GM12878 (cell line): ENCODE data around the gene LGMN. TPM values are rescaled to one million over a fixed set of nuclear protein-coding genes. Genes with fewer than 3 reads are reported as not detected.
A peak's percentile ranks its signal among the peaks of the same experiment; 100 is the strongest.

Experiments
- ATAC-seq: fragments of 200-7000 bp; cut with Tn5 transposase; 3 replicates; pipeline ENCODE4 v1.9.1; 2020; ENCODE audit warnings: mild to moderate bottlenecking, moderate library complexity
- BruUV-seq: library from RNA; stranded (reverse); fragments of 400-500 nt; replicated peaks from 2 replicates; lab custom pipeline; 2021; lab: Mats Ljungman, UMichigan
- CTCF ChIA-PET: fragments of 300-600 bp; sonication (Branson Sonifier 250); formaldehyde crosslinking; extraction: SDS; loops from one replicate; lab custom pipeline; 2021; ENCODE audit warnings: inconsistent platforms; lab: Yijun Ruan, JAX
- POLR2A ChIA-PET: fragments of 350-600 bp; formaldehyde crosslinking; extraction: SDS; loops from one replicate; lab custom pipeline; 2021; ENCODE audit warnings: inconsistent platforms; lab: Charles Lee
- RAD21 ChIA-PET: fragments of 300-600 bp; sonication (Branson Sonifier 250); formaldehyde crosslinking; loops from one replicate; lab custom pipeline; 2023; ENCODE audit warnings: antibody characterized with exemption; ENCODE audit not compliant: unreplicated experiment; lab: Charles Lee
- SMC1A ChIA-PET: fragments of 300-600 bp; sonication (Branson Sonifier 250); formaldehyde crosslinking; loops from one replicate; lab custom pipeline; 2023; ENCODE audit not compliant: unreplicated experiment, uncharacterized antibody; lab: Charles Lee
- DNase-seq: peaks from one replicate; pipeline ENCODE4 v3.0.0-alpha.2; 2011; ENCODE audit warnings: low read depth, low spot score
- FAIRE-seq: peaks from 3 replicates; lab custom pipeline; 2011; peaks lifted over from hg19 to GRCh38; lab: Jason Lieb, UNC
- H2AFZ ChIP-seq: 2 replicates; pipeline ENCODE4 v1.6.0; 2011; ENCODE audit warnings: low read depth, low read length, control low read depth; ENCODE audit not compliant: control insufficient read depth
- H3K27ac ChIP-seq: 2 replicates; pipeline ENCODE4 v1.5.1; 2011; ENCODE audit warnings: control low read depth; ENCODE audit not compliant: control insufficient read depth, insufficient read depth
- H3K27me3 ChIP-seq, 2 experiments: replicated peaks in 1 of 2; 2 replicates each; pipeline versions ENCODE4 v1.6.0 to v1.6.1; 2011; ENCODE audit warnings: low read length in 1 of 2; ENCODE audit not compliant: control insufficient read depth in 2 of 2, insufficient read depth in 2 of 2
- H3K36me3 ChIP-seq, 2 experiments: 2 replicates each; pipeline ENCODE4 v1.5.1; 2011; ENCODE audit warnings: low read length in 1 of 2; ENCODE audit not compliant: control insufficient read depth in 2 of 2, insufficient read depth in 2 of 2
- H3K4me1 ChIP-seq: 2 replicates; pipeline ENCODE4 v1.6.1; 2011; ENCODE audit warnings: mild to moderate bottlenecking, low read length, moderate library complexity, mixed read lengths; ENCODE audit not compliant: control insufficient read depth, insufficient read depth
- H3K4me2 ChIP-seq: 2 replicates; pipeline ENCODE4 v1.6.0; 2011; ENCODE audit warnings: control low read depth; ENCODE audit not compliant: control insufficient read depth, insufficient read depth
- H3K4me3 ChIP-seq: fragments of 200-600 bp; sonication (generic); 2 replicates; pipeline ENCODE4 v1.5.1; 2016
- H3K79me2 ChIP-seq: 2 replicates; pipeline ENCODE4 v1.6.0; 2011; ENCODE audit warnings: low read length; ENCODE audit not compliant: control insufficient read depth, insufficient read depth
- H3K9ac ChIP-seq: 2 replicates; pipeline ENCODE4 v1.8.0; 2011; ENCODE audit warnings: low read length, control low read depth, mixed read lengths; ENCODE audit not compliant: control insufficient read depth, insufficient read depth
- H3K9me3 ChIP-seq: replicated peaks from 3 replicates; pipeline ENCODE4 v1.5.1; 2011; ENCODE audit warnings: mild to moderate bottlenecking, low read length; ENCODE audit not compliant: control insufficient read depth, insufficient read depth
- H4K20me1 ChIP-seq: 2 replicates; pipeline ENCODE4 v1.6.0; 2011; ENCODE audit not compliant: control insufficient read depth, insufficient read depth
- BACH1 ChIP-seq: fragments of 450-650 bp; IDR thresholded peaks from 2 replicates; pipeline ENCODE4 v1.6.1; 2017; ENCODE audit warnings: mild to moderate bottlenecking, borderline replicate concordance
- FOXM1 ChIP-seq: IDR thresholded peaks from 2 replicates; pipeline ENCODE4 v1.6.1; 2012; ENCODE audit warnings: low read depth, mild to moderate bottlenecking, inconsistent platforms, low read length, moderate library complexity
- GATAD2B ChIP-seq: fragments of 450-650 bp; conservative IDR thresholded peaks from 2 replicates; pipeline ENCODE4 v1.6.1; 2017; ENCODE audit warnings: low read depth, mild to moderate bottlenecking, moderate library complexity
- NFXL1 ChIP-seq: fragments of 450-650 bp; IDR thresholded peaks from 2 replicates; pipeline ENCODE4 v1.6.1; 2017; ENCODE audit warnings: antibody characterized with exemption, mild to moderate bottlenecking, borderline replicate concordance
- NFYB ChIP-seq: IDR thresholded peaks from 2 replicates; pipeline ENCODE4 v1.6.1; 2011; ENCODE audit warnings: low read depth, mild to moderate bottlenecking, low read length, improper control_type of control experiment, moderate library complexity; ENCODE audit not compliant: insufficient read depth
- NR2C1 ChIP-seq: fragments of 450-650 bp; IDR thresholded peaks from 2 replicates; pipeline ENCODE4 v1.6.1; 2017; ENCODE audit warnings: antibody characterized with exemption, mild to moderate bottlenecking, moderate library complexity
- NR2F1 ChIP-seq: fragments of 450-650 bp; conservative IDR thresholded peaks from 2 replicates; pipeline ENCODE4 v1.6.1; 2017; ENCODE audit warnings: mild to moderate bottlenecking
- PAX8 ChIP-seq: fragments of 450-650 bp; IDR thresholded peaks from 2 replicates; pipeline ENCODE4 v1.6.1; 2017; ENCODE audit warnings: mild to moderate bottlenecking, moderate library complexity
- RFX5 ChIP-seq: IDR thresholded peaks from 2 replicates; pipeline ENCODE4 v1.6.1; 2011; ENCODE audit warnings: low read depth, low read length, improper control_type of control experiment
- RUNX3 ChIP-seq: IDR thresholded peaks from 2 replicates; pipeline ENCODE4 v1.6.1; 2012; ENCODE audit warnings: low read length, inconsistent platforms
- STAT3 ChIP-seq: IDR thresholded peaks from 2 replicates; pipeline ENCODE4 v1.6.1; 2011; ENCODE audit warnings: low read depth, low read length, improper control_type of control experiment
- USF1 ChIP-seq: IDR thresholded peaks from 2 replicates; pipeline ENCODE4 v1.6.1; 2011; ENCODE audit warnings: borderline replicate concordance, low read depth, mild to moderate bottlenecking, moderate library complexity, mixed read lengths, low read length; ENCODE audit not compliant: insufficient read depth; ENCODE audit errors: extremely low read length
- WGBS: methylation state at CpG from one replicate; pipeline ENCODE4 v1.1.6; 2016; ENCODE audit warnings: low lambda C conversion rate; ENCODE audit not compliant: insufficient replicate concordance, insufficient coverage; ENCODE audit errors: missing lambda C conversion rate; 5-methylcytosine and 5-hydroxymethylcytosine counted together
- in situ Hi-C: fragments of 300-500 bp; cut with MboI; formaldehyde crosslinking; loops from 9 replicates; pipeline ENCODE4 v1.14.3; 2018; ENCODE audit warnings: mixed read lengths
- intact Hi-C: fragments of 100-400 bp; cut with micrococcal nuclease; formaldehyde crosslinking; loops from one replicate; pipeline ENCODE4 v1.14.2; 2022; ENCODE audit not compliant: unreplicated experiment
- polyA plus RNA-seq, 11 experiments: library from polyadenylated mRNA; depleted of rRNA in 4 of 11; unstranded in 6 of 11; stranded (reverse) in 5 of 11; fragments of >200 nt; fragmentation: Nextera tagmentation in 4 of 11; fragmentation: Illumina TruSeq in 1 of 11; extraction: Ambion mirVana in 4 of 11; extraction: Trizol in 1 of 11; gene quantifications; 1 replicate in 1 of 11; 2 replicates in 10 of 11; pipeline versions ENCODE4 v1.2.1 to v1.2.3, GENCODE V29; 2011 to 2016; ENCODE audit warnings: inconsistent platforms in 2 of 11, missing spikeins in 2 of 11, low read depth in 1 of 11
- total RNA-seq, 4 experiments: library from RNA; depleted of rRNA in 3 of 4; stranded (reverse); fragments of >200 nt in 3 of 4; fragmentation: Illumina TruSeq in 1 of 4; extraction: Trizol in 1 of 4; gene quantifications; 2 replicates each; pipeline versions ENCODE4 v1.2.1 to v1.2.3, GENCODE V29; 2013 to 2021
- TF ChIP-seq, protein P1 (sequence below): IDR thresholded peaks from 2 replicates; pipeline ENCODE4 v1.6.1; 2011; ENCODE audit warnings: low read depth, low read length, improper control_type of control experiment, borderline replicate concordance
- TF ChIP-seq, protein P2 (sequence below): fragments of 450-650 bp; IDR thresholded peaks from 2 replicates; pipeline ENCODE4 v1.6.1; 2016; ENCODE audit warnings: mild to moderate bottlenecking

The LGMN gene
- total and polyA plus RNA-seq, 10 of the 15 experiments (the other 5 are each of a cell fraction or from before 2014, with no cell fraction given) = 0.71 to 192 (median 3.9) TPM

GRCh38 chr14:92654239-92654901 is 94.1 kb downstream of the LGMN start:
- intact Hi-C loops = no loop called here
- Histone ChIP-seq H3K4me3 (peak overlapping the region; percentile 49; the same call in 1 of the 2 replicates), H3K9ac (peak overlapping the region; percentile 15; the same call in 1 of the 2 replicates), H3K9me3 (no peaks in the 10 kb centered on the region), H3K27me3 (no peaks in the 10 kb centered on the region), H3K36me3 (peaks cover 2 to 3% of the 10 kb centered on the region in 2 experiments; a peak in 2 of 4 replicates), H3K27ac (0 out of 2 replicates have a peak overlapping the region, but pooled peaks have one; percentile 2), H3K4me2 (peak overlapping the region; percentile 40), H3K79me2 (peaks cover 38% of the 10 kb centered on the region), H2AFZ (no peak overlapping the region), H4K20me1 (no peaks in the 10 kb centered on the region), H3K4me1 (peaks cover 26% of the 10 kb centered on the region)
- POLR2A ChIA-PET = interaction anchor here (0.6 to 4.1 kb wide), 4 partner anchors 9 to 543 kb away, joined by 3 to 25 read pairs (median 4); no protein-coding TSS in a partner anchor
- CTCF ChIA-PET = interaction anchor here (0.6 to 5.4 kb wide), 8 partner anchors 11 to 90 kb away, joined by 3 to 40 read pairs (median 4); no protein-coding TSS in a partner anchor
- SMC1A ChIA-PET = interaction anchor here (0.6 to 5.3 kb wide), 11 partner anchors 11 to 390 kb away, joined by 3 to 58 read pairs (median 4); no protein-coding TSS in a partner anchor
- 91% methylated on average over 18 of the region's 18 CpGs for WGBS
- ATAC-seq (no peak), DNase-seq (no peak), FAIRE-seq (no peak)
- in situ Hi-C loops = no loop called here
- no TSS peak for BruUV-seq
- RAD21 ChIA-PET = interaction anchor here (1.0 to 8.5 kb wide), 6 partner anchors 21 to 145 kb away, joined by 3 to 101 read pairs (median 34); no protein-coding TSS in a partner anchor
- no peak for TF ChIP-seq USF1
- TF ChIP-seq BACH1 = 0 out of 2 replicates have a peak, but pooled peaks have one; percentile 43
- no peak for TF ChIP-seq GATAD2B
- no peak for TF ChIP-seq NFXL1
- TF ChIP-seq NFYB = no peak
- no peak for TF ChIP-seq NR2C1
- TF ChIP-seq PAX8 = no peak
- TF ChIP-seq RUNX3 = no peak
- no peak for TF ChIP-seq RFX5
- TF ChIP-seq STAT3 = no peak
- TF ChIP-seq FOXM1 = no peak
- TF ChIP-seq, protein P1, sequence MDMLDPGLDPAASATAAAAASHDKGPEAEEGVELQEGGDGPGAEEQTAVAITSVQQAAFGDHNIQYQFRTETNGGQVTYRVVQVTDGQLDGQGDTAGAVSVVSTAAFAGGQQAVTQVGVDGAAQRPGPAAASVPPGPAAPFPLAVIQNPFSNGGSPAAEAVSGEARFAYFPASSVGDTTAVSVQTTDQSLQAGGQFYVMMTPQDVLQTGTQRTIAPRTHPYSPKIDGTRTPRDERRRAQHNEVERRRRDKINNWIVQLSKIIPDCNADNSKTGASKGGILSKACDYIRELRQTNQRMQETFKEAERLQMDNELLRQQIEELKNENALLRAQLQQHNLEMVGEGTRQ = no peak
- TF ChIP-seq NR2F1 = no peak
- TF ChIP-seq, protein P2, sequence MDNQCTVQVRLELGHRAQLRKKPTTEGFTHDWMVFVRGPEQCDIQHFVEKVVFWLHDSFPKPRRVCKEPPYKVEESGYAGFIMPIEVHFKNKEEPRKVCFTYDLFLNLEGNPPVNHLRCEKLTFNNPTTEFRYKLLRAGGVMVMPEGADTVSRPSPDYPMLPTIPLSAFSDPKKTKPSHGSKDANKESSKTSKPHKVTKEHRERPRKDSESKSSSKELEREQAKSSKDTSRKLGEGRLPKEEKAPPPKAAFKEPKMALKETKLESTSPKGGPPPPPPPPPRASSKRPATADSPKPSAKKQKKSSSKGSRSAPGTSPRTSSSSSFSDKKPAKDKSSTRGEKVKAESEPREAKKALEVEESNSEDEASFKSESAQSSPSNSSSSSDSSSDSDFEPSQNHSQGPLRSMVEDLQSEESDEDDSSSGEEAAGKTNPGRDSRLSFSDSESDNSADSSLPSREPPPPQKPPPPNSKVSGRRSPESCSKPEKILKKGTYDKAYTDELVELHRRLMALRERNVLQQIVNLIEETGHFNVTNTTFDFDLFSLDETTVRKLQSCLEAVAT = peak; percentile 97
